Osteocyte (in vitro differentiated cells): Measurements from ENCODE around the gene SOST. TPM values are rescaled to one million over a fixed set of nuclear protein-coding genes. Genes with fewer than 3 reads are reported as not detected.

Experiments used
- DNase-seq: peaks from one replicate; pipeline ENCODE4 v3.0.0; 2021; ENCODE audit warnings: mixed read lengths; ENCODE audit not compliant: unreplicated experiment; ENCODE audit errors: extremely low spot score
- H3K27ac Mint-ChIP-seq: one replicate; pipeline ENCODE4 v1.8.0; 2021; ENCODE audit warnings: mild to moderate bottlenecking, mixed read lengths; ENCODE audit not compliant: unreplicated experiment
- H3K27me3 Mint-ChIP-seq: one replicate; pipeline ENCODE4 v1.8.0; 2021; ENCODE audit warnings: mixed read lengths; ENCODE audit not compliant: unreplicated experiment
- H3K36me3 Mint-ChIP-seq: one replicate; pipeline ENCODE4 v1.8.0; 2021; ENCODE audit warnings: mixed read lengths; ENCODE audit not compliant: unreplicated experiment
- H3K4me1 Mint-ChIP-seq: one replicate; pipeline ENCODE4 v1.8.0; 2021; ENCODE audit warnings: mixed read lengths; ENCODE audit not compliant: unreplicated experiment
- H3K4me3 Mint-ChIP-seq: one replicate; pipeline ENCODE4 v1.8.0; 2021; ENCODE audit warnings: mild to moderate bottlenecking, moderate library complexity, mixed read lengths; ENCODE audit not compliant: unreplicated experiment
- H3K9me3 Mint-ChIP-seq: one replicate; pipeline ENCODE4 v1.8.0; 2021; ENCODE audit warnings: mixed read lengths; ENCODE audit not compliant: unreplicated experiment
- CTCF ChIP-seq: fragments of 200-600 bp; sonication (generic); IDR thresholded peaks from 2 replicates; pipeline ENCODE4 v1.5.0; 2021; ENCODE audit warnings: antibody characterized with exemption, mild to moderate bottlenecking, moderate library complexity
- total RNA-seq: library from RNA; stranded (reverse); gene quantifications from 2 replicates; pipeline ENCODE4 v1.2.1, GENCODE V29; 2021

The SOST gene
- total RNA-seq, 1 donor from 2014 or later = not detected

GRCh38 chr17:43756201-43756600, 2.4 kb downstream of the SOST start:
- Mint-ChIP-seq H3K9me3 (no peaks in the 10 kb centered on the region), H3K27ac (no peak overlapping the region), H3K27me3 (peaks cover 16% of the 10 kb centered on the region), H3K4me1 (peaks cover 9% of the 10 kb centered on the region), H3K4me3 (no peak overlapping the region), H3K36me3 (no peaks in the 10 kb centered on the region)
- no peak for TF ChIP-seq CTCF
- no peak for DNase-seq

GRCh38 chr17:43755389-43755875, 3.2 kb downstream of the SOST start:
- Mint-ChIP-seq H3K4me1 (peaks cover 5% of the 10 kb centered on the region), H3K9me3 (no peaks in the 10 kb centered on the region), H3K27me3 (peaks cover 16% of the 10 kb centered on the region), H3K27ac (no peak overlapping the region), H3K4me3 (no peak overlapping the region), H3K36me3 (no peaks in the 10 kb centered on the region)
- no peak for DNase-seq
- TF ChIP-seq CTCF = no peak

- Mint-ChIP-seq H3K9me3 (no peaks in the 10 kb centered on the region), H3K4me3 (no peak overlapping the region), H3K27ac (no peak overlapping the region), H3K4me1 (peaks cover 1% of the 10 kb centered on the region), H3K36me3 (no peaks in the 10 kb centered on the region), H3K27me3 (peaks cover 16% of the 10 kb centered on the region)
- no peak for TF ChIP-seq CTCF
- no peak for DNase-seq
Observed at GRCh38 chr17:43754947-43755346, 3.6 kb downstream of the SOST start.

- DNase-seq = no peak
- Mint-ChIP-seq H3K36me3 (no peaks in the 10 kb centered on the region), H3K27ac (no peak overlapping the region), H3K4me1 (peaks cover 8% of the 10 kb centered on the region), H3K4me3 (no peak overlapping the region), H3K9me3 (no peaks in the 10 kb centered on the region), H3K27me3 (peaks cover 16% of the 10 kb centered on the region)
- no peak for TF ChIP-seq CTCF
Observed at GRCh38 chr17:43753493-43754129, 5.0 kb downstream of the SOST start.

- Mint-ChIP-seq H3K36me3 (no peaks in the 10 kb centered on the region), H3K27me3 (no peaks in the 10 kb centered on the region), H3K4me1 (peaks cover 19% of the 10 kb centered on the region), H3K9me3 (no peaks in the 10 kb centered on the region), H3K4me3 (no peak overlapping the region), H3K27ac (no peak overlapping the region)
- no peak for TF ChIP-seq CTCF
- no peak for DNase-seq
Observed at GRCh38 chr17:43750153-43750552, 8.4 kb downstream of the SOST start.
